ENCODE measurements around the gene ARHGAP15. TPM values are rescaled to one million over a fixed set of nuclear protein-coding genes. Genes with fewer than 3 reads are reported as not detected.
A peak's percentile ranks its signal among the peaks of the same experiment; 100 is the strongest.

Gene ARHGAP15
- total RNA-seq, 1 donor from 2014 or later, result 9.1 TPM

GRCh38 chr2:143160732-143161707 is 31.8 kb downstream of the ARHGAP15 start:
- H3K4me3 ChIP-seq, result no peak overlapping the region
- DNase-seq (ENCODE audit: extremely low spot score in 2 of 2), result no peak
- H3K4me1 ChIP-seq, result no peaks in the 10 kb centered on the region
- H3K27ac ChIP-seq, result no peak overlapping the region
- H3K9me3 ChIP-seq, result no peaks in the 10 kb centered on the region
- no peaks in the 10 kb centered on the region for H3K36me3 ChIP-seq
- no peak for TF ChIP-seq POLR2AphosphoS5 (IDR thresholded peaks at IDR 0.05; ENCODE audit: insufficient read depth in 1 of 2, low read depth in 1 of 2)
- no peaks in the 10 kb centered on the region for H3K27me3 ChIP-seq
- intact Hi-C loops (cut with DNase I), result loop anchor here (10.0 kb wide), 1 partner anchor 1946 kb away; no protein-coding TSS in a partner anchor

DNA sequence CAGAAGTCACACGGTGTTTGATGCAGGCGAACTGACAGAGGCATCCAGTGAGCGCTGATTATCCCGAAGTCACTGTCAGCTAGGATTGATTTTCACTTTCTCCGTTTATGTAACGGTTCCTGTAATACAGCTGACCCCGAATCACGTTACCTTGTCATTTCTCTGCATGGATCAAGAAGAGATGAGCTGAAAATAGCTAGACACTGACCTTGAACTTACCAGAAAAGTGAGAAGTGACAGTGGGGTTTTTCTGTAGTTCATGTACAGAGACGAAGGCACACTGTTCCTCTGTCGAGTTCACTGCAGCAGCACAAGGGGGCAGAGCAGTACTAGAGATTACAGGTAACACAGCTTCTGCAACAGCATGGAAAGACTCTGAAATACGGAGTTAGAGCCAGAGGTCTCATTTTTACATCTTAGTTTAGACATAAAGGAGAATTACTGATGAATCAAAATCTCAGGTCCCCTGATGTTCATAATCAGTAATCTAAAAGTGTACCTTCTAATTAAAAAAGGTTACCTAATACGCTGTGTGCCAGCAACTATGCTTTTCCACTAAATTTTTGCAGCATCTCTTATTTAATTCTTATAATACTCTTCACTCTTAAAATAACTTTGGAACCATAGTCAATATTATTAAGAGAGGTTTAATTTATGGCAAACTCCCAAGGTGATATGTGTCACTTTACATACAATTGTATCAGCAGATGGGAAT is 33.1 kb downstream of the ARHGAP15 start:
- no peak for DNase-seq (ENCODE audit: extremely low spot score in 2 of 2)
- intact Hi-C loops (cut with DNase I), result loop anchor here (10.0 kb wide), 1 partner anchor 1947 kb away; no protein-coding TSS in a partner anchor
- Histone ChIP-seq H3K36me3 (no peaks in the 10 kb centered on the region), H3K27me3 (no peaks in the 10 kb centered on the region), H3K9me3 (no peaks in the 10 kb centered on the region), H3K4me3 (no peak overlapping the region), H3K27ac (no peak overlapping the region), H3K4me1 (no peaks in the 10 kb centered on the region)
- TF ChIP-seq POLR2A (IDR thresholded peaks at IDR 0.05), result no peak
- TF ChIP-seq, protein P1, sequence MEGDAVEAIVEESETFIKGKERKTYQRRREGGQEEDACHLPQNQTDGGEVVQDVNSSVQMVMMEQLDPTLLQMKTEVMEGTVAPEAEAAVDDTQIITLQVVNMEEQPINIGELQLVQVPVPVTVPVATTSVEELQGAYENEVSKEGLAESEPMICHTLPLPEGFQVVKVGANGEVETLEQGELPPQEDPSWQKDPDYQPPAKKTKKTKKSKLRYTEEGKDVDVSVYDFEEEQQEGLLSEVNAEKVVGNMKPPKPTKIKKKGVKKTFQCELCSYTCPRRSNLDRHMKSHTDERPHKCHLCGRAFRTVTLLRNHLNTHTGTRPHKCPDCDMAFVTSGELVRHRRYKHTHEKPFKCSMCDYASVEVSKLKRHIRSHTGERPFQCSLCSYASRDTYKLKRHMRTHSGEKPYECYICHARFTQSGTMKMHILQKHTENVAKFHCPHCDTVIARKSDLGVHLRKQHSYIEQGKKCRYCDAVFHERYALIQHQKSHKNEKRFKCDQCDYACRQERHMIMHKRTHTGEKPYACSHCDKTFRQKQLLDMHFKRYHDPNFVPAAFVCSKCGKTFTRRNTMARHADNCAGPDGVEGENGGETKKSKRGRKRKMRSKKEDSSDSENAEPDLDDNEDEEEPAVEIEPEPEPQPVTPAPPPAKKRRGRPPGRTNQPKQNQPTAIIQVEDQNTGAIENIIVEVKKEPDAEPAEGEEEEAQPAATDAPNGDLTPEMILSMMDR (IDR thresholded peaks at IDR 0.05), result peak in 2 of 3 experiments; percentile 16 to 58

- Histone ChIP-seq H3K4me1 (no peaks in the 10 kb centered on the region), H3K9me3 (no peaks in the 10 kb centered on the region)
- intact Hi-C loops (cut with DNase I), result loop anchor here (10.0 kb wide), 1 partner anchor 1948 kb away; no protein-coding TSS in a partner anchor
Measured at GRCh38 chr2:143162997-143163396, 33.8 kb downstream of the ARHGAP15 start.

DNA sequence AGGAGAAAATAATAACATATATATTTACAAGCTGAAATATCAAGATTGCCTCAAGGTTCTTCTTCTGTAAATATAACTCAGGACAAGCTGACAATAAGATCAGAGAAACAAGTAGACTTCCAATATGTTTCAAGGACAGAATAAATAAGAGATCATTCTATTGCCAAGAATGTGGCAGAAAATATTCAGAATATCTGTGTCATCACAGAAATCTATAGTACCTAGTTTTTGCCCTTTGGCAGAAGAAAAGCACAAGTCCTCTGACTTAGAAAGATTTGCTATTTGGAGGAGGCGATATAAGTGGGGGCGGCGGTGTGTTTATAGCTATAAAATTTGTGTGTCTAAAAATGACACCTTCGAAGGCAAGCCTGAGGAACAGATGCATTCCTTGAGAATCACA is 34.3 kb downstream of the ARHGAP15 start:
- TF ChIP-seq POLR2AphosphoS5 (IDR thresholded peaks at IDR 0.05; ENCODE audit: insufficient read depth in 1 of 2, low read depth in 1 of 2), result no peak
- TF ChIP-seq, protein P1 (IDR thresholded peaks at IDR 0.05), result no peak
- TF ChIP-seq POLR2A (IDR thresholded peaks at IDR 0.05), result no peak
- Histone ChIP-seq H3K9me3 (no peaks in the 10 kb centered on the region), H3K4me3 (no peak overlapping the region), H3K4me1 (no peaks in the 10 kb centered on the region), H3K27ac (no peak overlapping the region), H3K36me3 (no peaks in the 10 kb centered on the region), H3K27me3 (no peaks in the 10 kb centered on the region)
- intact Hi-C loops (cut with DNase I), result loop anchor here (10.0 kb wide), 1 partner anchor 1949 kb away; no protein-coding TSS in a partner anchor
- DNase-seq (ENCODE audit: extremely low spot score in 2 of 2), result no peak

More at GRCh38 chr2:143162997-143163396, 33.8 kb downstream of the ARHGAP15 start:
- no peak overlapping the region for H3K4me3 ChIP-seq
- DNase-seq (ENCODE audit: extremely low spot score in 2 of 2), result no peak
- H3K27ac ChIP-seq, result no peak overlapping the region
- H3K27me3 ChIP-seq, result no peaks in the 10 kb centered on the region
- no peaks in the 10 kb centered on the region for H3K36me3 ChIP-seq
- TF ChIP-seq POLR2A (IDR thresholded peaks at IDR 0.05) (no peak), POLR2AphosphoS5 (IDR thresholded peaks at IDR 0.05; ENCODE audit: insufficient read depth in 1 of 2, low read depth in 1 of 2) (no peak)
- TF ChIP-seq, protein P1 (IDR thresholded peaks at IDR 0.05), result no peak

DNA sequence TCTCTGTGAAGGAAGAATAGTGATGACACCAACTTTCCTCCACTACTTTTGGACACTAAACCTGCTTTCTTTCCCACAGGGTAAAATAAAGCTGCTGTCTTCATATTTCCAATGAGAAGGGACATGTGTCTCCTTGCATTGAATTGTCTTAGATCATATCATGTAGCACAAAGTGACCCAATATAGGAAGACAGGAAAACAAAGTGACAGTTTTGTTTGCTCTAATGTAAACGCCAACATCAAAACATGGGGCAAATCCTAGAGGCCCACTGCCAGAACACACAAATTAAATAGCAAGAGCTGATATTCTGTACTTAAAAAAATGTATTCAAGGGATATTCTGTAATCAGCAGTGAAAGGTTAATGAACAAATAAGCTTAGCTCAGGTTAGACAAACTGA is 36.1 kb downstream of the ARHGAP15 start:
- H3K9me3 ChIP-seq, result no peaks in the 10 kb centered on the region
- no peaks in the 10 kb centered on the region for H3K4me1 ChIP-seq
- TF ChIP-seq POLR2A (IDR thresholded peaks at IDR 0.05), result no peak
- TF ChIP-seq POLR2AphosphoS5 (IDR thresholded peaks at IDR 0.05; ENCODE audit: insufficient read depth in 1 of 2, low read depth in 1 of 2), result no peak
- TF ChIP-seq, protein P1 (IDR thresholded peaks at IDR 0.05), result no peak
- intact Hi-C loops (cut with DNase I), result loop anchor here (10.0 kb wide), 1 partner anchor 1950 kb away; no protein-coding TSS in a partner anchor
- no peaks in the 10 kb centered on the region for H3K36me3 ChIP-seq
- no peak overlapping the region for H3K4me3 ChIP-seq
- no peak overlapping the region for H3K27ac ChIP-seq
- H3K27me3 ChIP-seq, result no peaks in the 10 kb centered on the region
- no peak for DNase-seq (ENCODE audit: extremely low spot score in 2 of 2)

All from vagina (tissue), 2 donors.